ENCODE data around the gene SLC38A9.

The SLC38A9 gene

DNA sequence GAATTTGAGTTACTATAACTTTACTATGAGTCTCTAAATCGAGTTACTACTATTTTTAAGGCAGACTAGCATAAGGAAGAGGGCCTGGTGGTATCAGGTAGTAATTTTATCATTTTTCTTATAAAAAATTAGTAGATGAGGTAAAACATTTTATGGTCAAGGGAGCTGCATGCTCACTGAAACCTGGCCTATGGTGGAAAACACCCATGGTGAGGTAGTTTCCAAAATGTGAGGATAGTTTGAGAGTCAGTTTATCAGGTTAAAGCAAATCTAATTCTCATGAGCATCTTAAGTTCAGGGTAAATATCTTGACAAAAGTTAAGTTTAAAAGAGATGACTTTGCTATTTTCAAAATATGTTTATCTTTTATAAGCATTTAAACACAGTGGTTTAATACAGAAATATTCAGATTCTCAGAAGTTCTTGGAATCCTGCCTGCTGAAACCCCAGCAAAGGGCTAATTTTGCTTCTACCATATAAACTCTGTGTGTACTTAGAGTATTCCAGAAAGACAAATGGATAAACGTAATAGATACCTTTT is 35.7 kb upstream of the SLC38A9 start:
- DNase-seq (ENCODE audit: low read depth): no peak
- in situ Hi-C loops (cut with HindIII; ENCODE audit: low sequenced_read_pairs): no loop called here
- TF ChIP-seq, protein P1, sequence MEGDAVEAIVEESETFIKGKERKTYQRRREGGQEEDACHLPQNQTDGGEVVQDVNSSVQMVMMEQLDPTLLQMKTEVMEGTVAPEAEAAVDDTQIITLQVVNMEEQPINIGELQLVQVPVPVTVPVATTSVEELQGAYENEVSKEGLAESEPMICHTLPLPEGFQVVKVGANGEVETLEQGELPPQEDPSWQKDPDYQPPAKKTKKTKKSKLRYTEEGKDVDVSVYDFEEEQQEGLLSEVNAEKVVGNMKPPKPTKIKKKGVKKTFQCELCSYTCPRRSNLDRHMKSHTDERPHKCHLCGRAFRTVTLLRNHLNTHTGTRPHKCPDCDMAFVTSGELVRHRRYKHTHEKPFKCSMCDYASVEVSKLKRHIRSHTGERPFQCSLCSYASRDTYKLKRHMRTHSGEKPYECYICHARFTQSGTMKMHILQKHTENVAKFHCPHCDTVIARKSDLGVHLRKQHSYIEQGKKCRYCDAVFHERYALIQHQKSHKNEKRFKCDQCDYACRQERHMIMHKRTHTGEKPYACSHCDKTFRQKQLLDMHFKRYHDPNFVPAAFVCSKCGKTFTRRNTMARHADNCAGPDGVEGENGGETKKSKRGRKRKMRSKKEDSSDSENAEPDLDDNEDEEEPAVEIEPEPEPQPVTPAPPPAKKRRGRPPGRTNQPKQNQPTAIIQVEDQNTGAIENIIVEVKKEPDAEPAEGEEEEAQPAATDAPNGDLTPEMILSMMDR (IDR thresholded peaks at IDR 0.05; ENCODE audit: low read depth, low read length, missing control alignments): no peak
- H3K4me3 ChIP-seq (ENCODE audit: low read depth, low read length): no peak overlapping the region

DNA sequence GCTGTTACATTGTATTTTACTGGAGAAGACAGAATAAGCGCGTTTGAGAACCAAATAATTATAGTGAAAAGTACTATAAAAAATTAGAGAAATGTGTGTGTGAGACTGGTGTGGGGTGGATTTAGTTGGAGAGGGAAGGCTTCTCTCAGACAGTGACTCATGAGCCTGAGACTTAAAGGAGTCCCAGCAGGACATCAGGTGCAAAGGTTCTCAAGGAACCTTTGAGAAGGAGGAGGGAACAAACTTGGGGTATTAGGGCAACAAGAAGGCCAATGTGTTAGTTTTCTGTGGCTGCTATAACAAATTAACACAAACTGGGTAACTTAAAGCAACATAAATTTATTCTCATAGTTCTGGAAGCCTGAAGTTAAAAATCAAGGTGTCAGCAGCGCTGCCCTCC is 30.7 kb upstream of the SLC38A9 start:
- in situ Hi-C loops (cut with HindIII; ENCODE audit: low sequenced_read_pairs): no loop called here
- no peak for DNase-seq (ENCODE audit: low read depth)
- TF ChIP-seq, protein P1 (IDR thresholded peaks at IDR 0.05; ENCODE audit: low read depth, low read length, missing control alignments): no peak
- H3K4me3 ChIP-seq (ENCODE audit: low read depth, low read length): no peak overlapping the region

DNA sequence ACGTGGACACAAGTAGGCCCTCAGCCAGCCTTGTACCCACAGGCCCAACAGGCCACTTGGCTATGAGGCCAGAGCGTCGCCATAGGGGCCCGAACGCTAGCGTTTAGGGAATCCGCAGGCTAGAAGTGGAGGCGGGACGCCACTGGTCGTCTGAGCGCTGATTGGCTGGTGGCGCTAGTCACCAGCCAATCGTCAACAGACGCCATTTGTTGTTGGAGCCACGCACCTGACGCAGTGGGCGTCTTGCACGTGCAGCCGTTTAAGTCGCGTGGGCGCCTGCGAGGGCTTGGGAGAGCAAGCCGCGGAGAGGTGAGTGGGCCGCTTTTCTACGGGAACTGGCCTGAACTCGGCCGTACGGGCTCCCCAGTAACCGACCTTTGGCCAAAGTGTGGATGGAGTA is 25.7 kb upstream of the SLC38A9 start, which contains the start of gene DDX4:
TSS of gene DDX4 (plus strand) at position 269 of the 400 bp plus-strand sequence. CDS start 903 bp downstream, outside the sequence.
- in situ Hi-C loops (cut with HindIII; ENCODE audit: low sequenced_read_pairs): no loop called here
- no peak within 1 kb of the TSS for H3K4me3 ChIP-seq (ENCODE audit: low read depth, low read length)
- no peak for DNase-seq (ENCODE audit: low read depth)
- TF ChIP-seq, protein P1 (IDR thresholded peaks at IDR 0.05; ENCODE audit: low read depth, low read length, missing control alignments): no peak

DNA sequence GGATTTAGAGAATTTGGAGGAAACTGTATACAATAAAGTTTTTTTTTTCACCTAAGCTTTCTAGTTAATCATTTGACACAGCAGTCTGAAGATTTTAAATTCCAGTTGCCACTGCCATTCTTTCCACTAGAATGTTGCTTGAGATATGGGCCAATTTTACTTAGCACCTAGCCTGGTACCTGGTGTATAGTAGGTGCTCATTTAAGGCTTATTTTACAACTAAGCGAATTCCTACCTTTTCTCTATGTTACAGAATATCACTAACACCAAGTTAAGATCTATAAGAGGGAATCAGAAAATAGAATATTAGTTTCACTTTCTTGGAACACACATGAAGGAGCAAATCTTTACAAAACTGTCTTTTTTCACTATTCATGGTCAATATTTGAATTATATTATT is 22.5 kb upstream of the SLC38A9 start:
- no peak for DNase-seq (ENCODE audit: low read depth)
- no peak overlapping the region for H3K4me3 ChIP-seq (ENCODE audit: low read depth, low read length)
- in situ Hi-C loops (cut with HindIII; ENCODE audit: low sequenced_read_pairs): no loop called here
- TF ChIP-seq, protein P1 (IDR thresholded peaks at IDR 0.05; ENCODE audit: low read depth, low read length, missing control alignments): no peak

DNA sequence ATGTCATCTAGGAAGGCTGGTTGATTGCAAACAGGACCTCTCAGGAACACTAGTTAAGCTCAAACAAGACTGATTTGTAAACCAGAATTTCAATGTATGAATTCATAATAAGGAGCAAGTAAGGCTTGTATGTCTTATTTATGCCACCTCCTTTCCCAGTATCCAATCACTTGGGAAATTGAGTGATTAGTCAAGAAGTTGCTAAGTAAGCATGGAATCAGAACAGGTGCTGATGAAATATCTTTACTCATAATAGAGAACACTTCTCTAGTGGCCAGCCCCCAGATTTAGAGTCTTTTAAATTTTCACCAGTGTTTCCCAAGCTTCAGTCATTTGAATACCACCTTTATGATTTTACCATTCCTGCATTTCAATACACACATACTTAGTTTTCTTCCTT is 20.5 kb upstream of the SLC38A9 start:
- no peak for DNase-seq (ENCODE audit: low read depth)
- in situ Hi-C loops (cut with HindIII; ENCODE audit: low sequenced_read_pairs): no loop called here
- TF ChIP-seq, protein P1 (IDR thresholded peaks at IDR 0.05; ENCODE audit: low read depth, low read length, missing control alignments): no peak
- no peak overlapping the region for H3K4me3 ChIP-seq (ENCODE audit: low read depth, low read length)

DNA sequence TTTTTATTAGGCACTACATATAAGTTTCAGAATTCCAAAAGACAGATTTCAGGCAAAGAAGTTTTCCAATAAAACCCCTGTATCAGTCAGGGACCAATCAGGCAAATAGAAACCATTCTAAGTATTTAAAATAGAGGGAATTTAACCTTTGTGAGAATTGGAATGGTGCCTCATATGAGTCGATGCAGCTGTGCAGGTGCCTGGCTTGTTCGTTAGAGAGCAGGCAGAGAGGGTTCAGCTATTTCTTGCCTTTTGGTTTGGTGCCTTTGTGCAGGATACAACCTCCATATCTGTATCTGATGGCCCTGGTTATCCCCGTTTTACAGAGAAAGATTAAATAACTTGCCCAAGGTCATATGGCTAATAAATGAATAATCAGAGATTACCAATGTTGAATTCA is 19.7 kb upstream of the SLC38A9 start:
- TF ChIP-seq, protein P1 (IDR thresholded peaks at IDR 0.05; ENCODE audit: low read depth, low read length, missing control alignments): no peak
- H3K4me3 ChIP-seq (ENCODE audit: low read depth, low read length): no peak overlapping the region

More for the DNA sequence above, 19.7 kb upstream of the SLC38A9 start:
- DNase-seq (ENCODE audit: low read depth): no peak
- in situ Hi-C loops (cut with HindIII; ENCODE audit: low sequenced_read_pairs): no loop called here
